ENCODE results near the gene CASKIN1. TPM values are rescaled to one million over a fixed set of nuclear protein-coding genes. Genes with fewer than 3 reads are reported as not detected.
"Not testable (repeated sequence)": the region's sequence is repeated elsewhere in the genome, so short reads cannot be mapped to it uniquely, and the experiment has no call there.

CASKIN1 gene
- total and polyA plus RNA-seq, 4 experiments from 2014 or later: not detected

- Mint-ChIP-seq H3K27ac (peak overlapping the region in 2 of 7 donors; percentile 16 to 51), H3K4me1 (peaks cover 4 to 19% (median 11%) of the 10 kb centered on the region in 4 donors)
- H3K27ac ChIP-seq (ENCODE audit: low read depth, low read length); H3K27me3 ChIP-seq (ENCODE audit: insufficient read depth, low read length); H3K4me3 Mint-ChIP-seq; H3K36me3 Mint-ChIP-seq; intact Hi-C loops (cut with micrococcal nuclease); H3K4me3 ChIP-seq (ENCODE audit: low read length in 2 of 2); H3K36me3 ChIP-seq (ENCODE audit: insufficient read depth, low read length); H3K9me3 ChIP-seq (ENCODE audit: control insufficient read depth in 1 of 2, low read length in 2 of 2); H3K27me3 Mint-ChIP-seq; POLR2A ChIA-PET (ENCODE audit: partially characterized antibody); CTCF ChIA-PET (ENCODE audit: partially characterized antibody); H3K9me3 Mint-ChIP-seq: not testable (repeated sequence)
- H3K4me1 ChIP-seq (ENCODE audit: insufficient read depth, low read length): peaks cover 11% of the 10 kb centered on the region
- DNase-seq: peak; percentile 20 to 31 (median 29)
Observed at GRCh38 chr16:2127630-2128280, 68.7 kb downstream of the CASKIN1 start.

Small RNA genes lying within 50 kb of the gene (microRNA-seq; reads per million reads assigned to microRNA genes)
- gene MIR3180-5 (ENCODE audit: borderline microRNAs expressed, borderline number of aligned reads, borderline replicate concordance): not detected
- gene MIR4516 (ENCODE audit: borderline microRNAs expressed, borderline number of aligned reads, borderline replicate concordance): not detected

Other genes starting within 250 kb of the CASKIN1 start
- not detected for gene RPL3L, start 241.9 kb downstream of the CASKIN1 start, total RNA-seq
- gene RPL3L, start 241.9 kb downstream of the CASKIN1 start, polyA plus RNA-seq: not detected
- 10 to 100 TPM; 76.5 to 86.2 TPM for gene NDUFB10, start 237.1 kb downstream of the CASKIN1 start, total RNA-seq
- gene NDUFB10, start 237.1 kb downstream of the CASKIN1 start, polyA plus RNA-seq: 100 to 1,000 TPM; 205 to 223 TPM
- 1,000 to 10,000 TPM; 2,828 to 2,894 TPM for gene RPS2, start 231.8 kb downstream of the CASKIN1 start, total RNA-seq
- 1,000 to 10,000 TPM; 6,382 to 6,826 TPM for gene RPS2, start 231.8 kb downstream of the CASKIN1 start, polyA plus RNA-seq
- gene RNF151, start 229.7 kb downstream of the CASKIN1 start, total RNA-seq: not detected
- gene RNF151, start 229.7 kb downstream of the CASKIN1 start, polyA plus RNA-seq: not detected
- 10 to 100 TPM; 33.2 to 35.0 TPM for gene TBL3, start 224.6 kb downstream of the CASKIN1 start, total RNA-seq
- 10 to 100 TPM; 44.1 to 47.6 TPM for gene TBL3, start 224.6 kb downstream of the CASKIN1 start, polyA plus RNA-seq
- gene NOXO1, start 215.1 kb downstream of the CASKIN1 start, total RNA-seq: under 1 TPM; 0.47 to 0.84 TPM
- under 1 TPM; 0.50 to 0.54 TPM for gene NOXO1, start 215.1 kb downstream of the CASKIN1 start, polyA plus RNA-seq
- gene GFER, start 212.4 kb downstream of the CASKIN1 start, total RNA-seq: 10 to 100 TPM; 19.6 to 22.6 TPM
- gene GFER, start 212.4 kb downstream of the CASKIN1 start, polyA plus RNA-seq: 10 to 100 TPM; 32.2 to 35.7 TPM
- 1 to 10 TPM; 1.6 TPM for gene SYNGR3, start 206.6 kb downstream of the CASKIN1 start, total RNA-seq
- 1 to 10 TPM in 1 of 2 donors, under 1 TPM in 1; 0.50 to 2.2 TPM for gene SYNGR3, start 206.6 kb downstream of the CASKIN1 start, polyA plus RNA-seq
- 10 to 100 TPM; 48.5 to 49.8 TPM for gene ZNF598, start 186.8 kb downstream of the CASKIN1 start, total RNA-seq
- gene ZNF598, start 186.8 kb downstream of the CASKIN1 start, polyA plus RNA-seq: 10 to 100 TPM in 1 of 2 donors, 1 to 10 TPM in 1; 3.1 to 10.0 TPM
- not detected for gene NPW, start 176.8 kb downstream of the CASKIN1 start, total RNA-seq
- not detected for gene NPW, start 176.8 kb downstream of the CASKIN1 start, polyA plus RNA-seq
- gene NHERF2, start 169.7 kb downstream of the CASKIN1 start, total RNA-seq: 1 to 10 TPM; 1.7 to 2.1 TPM
- gene NHERF2, start 169.7 kb downstream of the CASKIN1 start, polyA plus RNA-seq: under 1 TPM; 0.16 to 0.40 TPM
- 10 to 100 TPM in 1 of 2 experiments, 1 to 10 TPM in 1; 9.3 to 12.0 TPM for gene NTHL1, start 148.8 kb downstream of the CASKIN1 start, total RNA-seq
- gene NTHL1, start 148.8 kb downstream of the CASKIN1 start, polyA plus RNA-seq: 10 to 100 TPM; 13.5 to 20.1 TPM
- 100 to 1,000 TPM; 157 to 177 TPM for gene TSC2, start 148.6 kb downstream of the CASKIN1 start, total RNA-seq
- 10 to 100 TPM; 20.7 to 50.8 TPM for gene TSC2, start 148.6 kb downstream of the CASKIN1 start, polyA plus RNA-seq
- gene PKD1, start 60.7 kb downstream of the CASKIN1 start, total RNA-seq: 100 to 1,000 TPM; 125 to 126 TPM
- 10 to 100 TPM in 1 of 2 donors, 1 to 10 TPM in 1; 2.3 to 11.7 TPM for gene PKD1, start 60.7 kb downstream of the CASKIN1 start, polyA plus RNA-seq
- under 1 TPM in 1 of 2 experiments, not detected in 1; 0.44 TPM for gene RAB26, start 48.0 kb downstream of the CASKIN1 start, total RNA-seq
- under 1 TPM; 0.52 to 0.77 TPM for gene RAB26, start 48.0 kb downstream of the CASKIN1 start, polyA plus RNA-seq
- 10 to 100 TPM; 40.9 to 41.9 TPM for gene TRAF7, start 40.8 kb downstream of the CASKIN1 start, total RNA-seq
- gene TRAF7, start 40.8 kb downstream of the CASKIN1 start, polyA plus RNA-seq: 1 to 10 TPM; 1.9 to 8.9 TPM
- 10 to 100 TPM; 28.1 to 31.1 TPM for gene MLST8, start 8.8 kb upstream of the CASKIN1 start, total RNA-seq
- 10 to 100 TPM; 27.4 to 34.7 TPM for gene MLST8, start 8.8 kb upstream of the CASKIN1 start, polyA plus RNA-seq
- 10 to 100 TPM; 32.4 to 33.4 TPM for gene BRICD5, start 14.3 kb upstream of the CASKIN1 start, total RNA-seq
- under 1 TPM in 1 of 2 donors, not detected in 1; 0.39 TPM for gene BRICD5, start 14.3 kb upstream of the CASKIN1 start, polyA plus RNA-seq
- 10 to 100 TPM; 26.5 to 27.3 TPM for gene PGP, start 18.2 kb upstream of the CASKIN1 start, total RNA-seq
- gene PGP, start 18.2 kb upstream of the CASKIN1 start, polyA plus RNA-seq: 10 to 100 TPM in 1 of 2 donors, 1 to 10 TPM in 1; 7.8 to 12.8 TPM
- gene E4F1, start 27.0 kb upstream of the CASKIN1 start, total RNA-seq: 10 to 100 TPM; 46.5 to 49.7 TPM
- gene E4F1, start 27.0 kb upstream of the CASKIN1 start, polyA plus RNA-seq: 10 to 100 TPM in 1 of 2 donors, 1 to 10 TPM in 1; 6.7 to 20.9 TPM
- gene DNASE1L2, start 39.8 kb upstream of the CASKIN1 start, total RNA-seq: 1 to 10 TPM; 3.9 to 4.8 TPM
- not detected for gene DNASE1L2, start 39.8 kb upstream of the CASKIN1 start, polyA plus RNA-seq
- 10 to 100 TPM; 33.0 to 36.6 TPM for gene ECI1, start 55.0 kb upstream of the CASKIN1 start, total RNA-seq
- gene ECI1, start 55.0 kb upstream of the CASKIN1 start, polyA plus RNA-seq: 10 to 100 TPM; 45.4 to 51.1 TPM
- 100 to 1,000 TPM; 151 to 152 TPM for gene RNPS1, start 71.5 kb upstream of the CASKIN1 start, total RNA-seq
- gene RNPS1, start 71.5 kb upstream of the CASKIN1 start, polyA plus RNA-seq: 100 to 1,000 TPM; 265 to 267 TPM
- 10 to 100 TPM in 1 of 2 experiments, 1 to 10 TPM in 1; 8.5 to 12.7 TPM for gene ABCA3, start 144.1 kb upstream of the CASKIN1 start, total RNA-seq
- 1 to 10 TPM; 1.7 to 4.5 TPM for gene ABCA3, start 144.1 kb upstream of the CASKIN1 start, polyA plus RNA-seq
- gene CCNF, start 232.8 kb upstream of the CASKIN1 start, total RNA-seq: 1 to 10 TPM; 4.7 TPM
- 1 to 10 TPM; 1.6 to 3.3 TPM for gene CCNF, start 232.8 kb upstream of the CASKIN1 start, polyA plus RNA-seq